Trophoblast cell (in vitro differentiated cells and primary cell): ENCODE results near the gene CAMK1G.

ENCODE experiments used
- DNase-seq, 2 donors: peaks; one replicate each; pipeline ENCODE4 v3.0.0-alpha.2; 2016
- H2AFZ ChIP-seq: 2 replicates; pipeline ENCODE4 v1.6.1; 2013; ENCODE audit warnings: low read length, moderate library complexity, mild to moderate bottlenecking; ENCODE audit not compliant: insufficient read depth, poor library complexity
- H2AK5ac ChIP-seq: 2 replicates; pipeline ENCODE4 v1.6.1; 2013; ENCODE audit warnings: mild to moderate bottlenecking, low read length
- H2BK120ac ChIP-seq: 2 replicates; pipeline ENCODE4 v1.6.1; 2013; ENCODE audit warnings: low read length, mild to moderate bottlenecking, moderate library complexity; ENCODE audit not compliant: insufficient read depth, poor library complexity
- H2BK12ac ChIP-seq: 2 replicates; pipeline ENCODE4 v1.6.1; 2013; ENCODE audit warnings: mild to moderate bottlenecking, low read length, moderate library complexity
- H2BK5ac ChIP-seq: 2 replicates; pipeline ENCODE4 v1.6.1; 2013; ENCODE audit warnings: low read length, low read depth, moderate library complexity, mild to moderate bottlenecking; ENCODE audit not compliant: poor library complexity
- H3K14ac ChIP-seq: 2 replicates; pipeline ENCODE4 v1.6.1; 2013; ENCODE audit warnings: mild to moderate bottlenecking, low read length
- H3K18ac ChIP-seq: 2 replicates; pipeline ENCODE4 v1.6.1; 2013; ENCODE audit warnings: mild to moderate bottlenecking, low read length
- H3K23ac ChIP-seq: 2 replicates; pipeline ENCODE4 v1.6.1; 2013; ENCODE audit warnings: low read length
- H3K27ac ChIP-seq: 2 replicates; pipeline ENCODE4 v1.5.1; 2013; ENCODE audit warnings: low read depth, mild to moderate bottlenecking, inconsistent platforms, low read length, moderate library complexity
- H3K27me3 ChIP-seq: 2 replicates; pipeline ENCODE4 v1.6.1; 2013; ENCODE audit warnings: inconsistent platforms, mild to moderate bottlenecking, low read length, moderate library complexity; ENCODE audit not compliant: insufficient read depth
- H3K36me3 ChIP-seq, 2 experiments: 1 replicate in 1 of 2; 2 replicates in 1 of 2; pipeline ENCODE4 v1.6.1; 2013; ENCODE audit warnings: low read length in 2 of 2, mild to moderate bottlenecking in 2 of 2, moderate library complexity in 1 of 2; ENCODE audit not compliant: insufficient read depth in 2 of 2, control insufficient read depth in 1 of 2
- H3K4ac ChIP-seq: 2 replicates; pipeline ENCODE4 v1.6.1; 2013; ENCODE audit warnings: low read depth, mild to moderate bottlenecking, low read length, moderate library complexity
- H3K4me1 ChIP-seq, 2 experiments: 1 replicate in 1 of 2; 2 replicates in 1 of 2; pipeline ENCODE4 v1.6.1; 2013; ENCODE audit warnings: low read length in 2 of 2, mild to moderate bottlenecking in 2 of 2, moderate library complexity in 1 of 2; ENCODE audit not compliant: insufficient read depth in 2 of 2, control insufficient read depth in 1 of 2
- H3K4me2 ChIP-seq: 2 replicates; pipeline ENCODE4 v1.6.1; 2013; ENCODE audit warnings: inconsistent platforms, mild to moderate bottlenecking, low read length, moderate library complexity
- H3K4me3 ChIP-seq: 2 replicates; pipeline ENCODE4 v1.5.1; 2013; ENCODE audit warnings: mild to moderate bottlenecking, low read depth, low read length, inconsistent platforms
- H3K79me1 ChIP-seq: one replicate; pipeline ENCODE4 v1.6.1; 2013; ENCODE audit warnings: low read length
- H3K79me2 ChIP-seq: 2 replicates; pipeline ENCODE4 v1.6.1; 2013; ENCODE audit warnings: low read length, mild to moderate bottlenecking; ENCODE audit not compliant: control insufficient read depth, insufficient read depth, poor library complexity
- H3K9ac ChIP-seq: 2 replicates; pipeline ENCODE4 v1.6.1; 2013; ENCODE audit warnings: mild to moderate bottlenecking, low read length
- H3K9me3 ChIP-seq: 2 replicates; pipeline ENCODE4 v1.6.1; 2013; ENCODE audit warnings: low read depth, mild to moderate bottlenecking, control low read depth, inconsistent platforms, low read length; ENCODE audit not compliant: insufficient read depth
- H4K12ac ChIP-seq: 2 replicates; pipeline ENCODE4 v1.6.1; 2013; ENCODE audit warnings: low read depth, mild to moderate bottlenecking, low read length, moderate library complexity
- H4K8ac ChIP-seq: 2 replicates; pipeline ENCODE4 v1.6.1; 2013; ENCODE audit warnings: low read depth, mild to moderate bottlenecking, low read length, moderate library complexity
- H4K91ac ChIP-seq: one replicate; pipeline ENCODE4 v1.6.1; 2013; ENCODE audit warnings: low read depth, mild to moderate bottlenecking, low read length, moderate library complexity
- WGBS: extraction: QIAGEN DNeasy Blood & Tissue Kit; methylation state at CpG from one replicate; pipeline ENCODE4 v1.1.7; 2013; ENCODE audit warnings: missing lambda C conversion rate; ENCODE audit not compliant: insufficient read length, insufficient coverage; ENCODE audit errors: extremely low coverage; 5-methylcytosine and 5-hydroxymethylcytosine counted together

CAMK1G gene

GRCh38 chr1:209594440-209594839 is 10.9 kb downstream of the CAMK1G start:
- H3K4ac ChIP-seq, result no peak overlapping the region
- no peak overlapping the region for H4K8ac ChIP-seq
- H3K9ac ChIP-seq, result no peak overlapping the region
- DNase-seq, result peak in 1 of 2 donors; percentile 43
- no peak overlapping the region for H2AFZ ChIP-seq
- H3K23ac ChIP-seq, result peak overlapping the region; percentile 98
- H3K36me3 ChIP-seq, result peaks cover 8 to 19% of the 10 kb centered on the region in 2 experiments
- WGBS, result no CpG with 5 or more reads among the region's 1 CpG
- no peaks in the 10 kb centered on the region for H3K9me3 ChIP-seq
- H2BK120ac ChIP-seq, result no peak overlapping the region
- H4K91ac ChIP-seq, result no peak overlapping the region
- no peak overlapping the region for H2AK5ac ChIP-seq
- H3K18ac ChIP-seq, result no peak overlapping the region
- no peak overlapping the region for H3K27ac ChIP-seq
- H3K27me3 ChIP-seq, result no peaks in the 10 kb centered on the region
- no peak overlapping the region for H3K4me3 ChIP-seq
- no peak overlapping the region for H4K12ac ChIP-seq
- H2BK5ac ChIP-seq, result no peak overlapping the region
- H3K79me1 ChIP-seq, result no peaks in the 10 kb centered on the region
- H3K4me1 ChIP-seq, result no peaks in the 10 kb centered on the region
- H3K14ac ChIP-seq, result no peak overlapping the region
- H3K79me2 ChIP-seq, result no peaks in the 10 kb centered on the region
- no peak overlapping the region for H2BK12ac ChIP-seq
- H3K4me2 ChIP-seq, result no peak overlapping the region

GRCh38 chr1:209595028-209595427 is 11.5 kb downstream of the CAMK1G start:
- no peak overlapping the region for H2BK5ac ChIP-seq
- whole genome bisulfite sequencing, result no CpG with 5 or more reads among the region's 9 CpGs
- no peaks in the 10 kb centered on the region for H3K79me2 ChIP-seq
- H3K36me3 ChIP-seq, result peaks cover 8 to 22% of the 10 kb centered on the region in 2 experiments
- H3K9me3 ChIP-seq, result no peaks in the 10 kb centered on the region
- H3K27ac ChIP-seq, result no peak overlapping the region
- no peak overlapping the region for H3K9ac ChIP-seq
- no peak overlapping the region for H3K4ac ChIP-seq
- H4K12ac ChIP-seq, result no peak overlapping the region
- no peak overlapping the region for H3K4me3 ChIP-seq
- no peaks in the 10 kb centered on the region for H3K4me1 ChIP-seq
- H3K79me1 ChIP-seq, result no peaks in the 10 kb centered on the region
- H2AFZ ChIP-seq, result no peak overlapping the region
- no peak overlapping the region for H2BK12ac ChIP-seq
- no peak overlapping the region for H4K8ac ChIP-seq
- H2BK120ac ChIP-seq, result no peak overlapping the region
- H3K23ac ChIP-seq, result no peak overlapping the region
- no peak overlapping the region for H3K14ac ChIP-seq
- H3K4me2 ChIP-seq, result no peak overlapping the region
- no peak overlapping the region for H4K91ac ChIP-seq
- H3K27me3 ChIP-seq, result no peaks in the 10 kb centered on the region
- H2AK5ac ChIP-seq, result no peak overlapping the region
- H3K18ac ChIP-seq, result no peak overlapping the region
- DNase-seq, result no peak

GRCh38 chr1:209595599-209596285 is 12.2 kb downstream of the CAMK1G start:
- H3K9ac ChIP-seq, result no peak overlapping the region

GRCh38 chr1:209597499-209597898 is 14.0 kb downstream of the CAMK1G start:
- H4K8ac ChIP-seq, result no peak overlapping the region
- no peak overlapping the region for H2BK120ac ChIP-seq
- H3K18ac ChIP-seq, result no peak overlapping the region
- H3K27ac ChIP-seq, result no peak overlapping the region
- no peak overlapping the region for H2AK5ac ChIP-seq
- H3K36me3 ChIP-seq, result peaks cover 6 to 17% of the 10 kb centered on the region in 2 experiments
- H3K4ac ChIP-seq, result no peak overlapping the region
- no peaks in the 10 kb centered on the region for H3K79me2 ChIP-seq
- no CpG with 5 or more reads among the region's 2 CpGs for WGBS
- no peak overlapping the region for H2AFZ ChIP-seq
- H3K9ac ChIP-seq, result no peak overlapping the region
- H3K4me3 ChIP-seq, result no peak overlapping the region
- H3K4me1 ChIP-seq, result no peaks in the 10 kb centered on the region
- H3K4me2 ChIP-seq, result no peak overlapping the region
- no peaks in the 10 kb centered on the region for H3K27me3 ChIP-seq
- H3K79me1 ChIP-seq, result no peaks in the 10 kb centered on the region
- H2BK12ac ChIP-seq, result no peak overlapping the region
- H4K91ac ChIP-seq, result no peak overlapping the region
- DNase-seq, result no peak
- H3K14ac ChIP-seq, result no peak overlapping the region
- H3K23ac ChIP-seq, result no peak overlapping the region
- no peak overlapping the region for H4K12ac ChIP-seq
- H3K9me3 ChIP-seq, result no peaks in the 10 kb centered on the region
- H2BK5ac ChIP-seq, result no peak overlapping the region

More at GRCh38 chr1:209595599-209596285, 12.2 kb downstream of the CAMK1G start:
- Histone ChIP-seq H2BK5ac (no peak overlapping the region), H2BK120ac (no peak overlapping the region), H3K27me3 (no peaks in the 10 kb centered on the region), H2BK12ac (no peak overlapping the region), H3K4me3 (no peak overlapping the region), H3K23ac (no peak overlapping the region), H3K4me2 (no peak overlapping the region), H3K14ac (no peak overlapping the region), H3K79me1 (no peaks in the 10 kb centered on the region), H2AK5ac (no peak overlapping the region), H3K27ac (no peak overlapping the region), H3K36me3 (peaks cover 8 to 24% of the 10 kb centered on the region in 2 experiments), H3K9me3 (no peaks in the 10 kb centered on the region), H4K12ac (no peak overlapping the region), H3K4ac (no peak overlapping the region), H2AFZ (no peak overlapping the region), H3K4me1 (no peaks in the 10 kb centered on the region), H4K8ac (no peak overlapping the region), H3K79me2 (no peaks in the 10 kb centered on the region), H4K91ac (no peak overlapping the region), H3K18ac (no peak overlapping the region)
- no CpG with 5 or more reads among the region's 10 CpGs for WGBS
- DNase-seq, result no peak
